Measurements from ENCODE around the gene CCDC85B. TPM values are rescaled to one million over a fixed set of nuclear protein-coding genes. Genes with fewer than 3 reads are reported as not detected.
A peak's percentile ranks its signal among the peaks of the same experiment; 100 is the strongest.

CCDC85B gene
- total and polyA plus RNA-seq, 2 experiments from 2014 or later, result 15.1 to 41.6 TPM

- WGBS (ENCODE audit: low lambda C conversion rate, missing lambda C conversion rate), result 95% methylated on average over 8 of the region's 12 CpGs
- no peaks in the 10 kb centered on the region for H3K36me3 ChIP-seq (replicated peaks; ENCODE audit: insufficient read depth, low read depth)
- H3K27ac ChIP-seq, result no peak overlapping the region
- H3K9me3 ChIP-seq (ENCODE audit: low read depth), result no peaks in the 10 kb centered on the region
- H3K9me2 ChIP-seq (replicated peaks; ENCODE audit: insufficient read depth), result no peaks in the 10 kb centered on the region
- no peak for TF ChIP-seq EZH2phosphoT487 (IDR thresholded peaks at IDR 0.05; ENCODE audit: low read depth, severe bottlenecking, unreplicated experiment)
- no peak for TF ChIP-seq CTCF (IDR thresholded peaks at IDR 0.05; ENCODE audit: poor library complexity)
- no peak for TF ChIP-seq EZH2 (IDR thresholded peaks at IDR 0.05; ENCODE audit: borderline replicate concordance)
- no peak overlapping the region for H3K4me3 ChIP-seq
- H4K20me1 ChIP-seq (ENCODE audit: insufficient read depth, poor library complexity, severe bottlenecking), result no peaks in the 10 kb centered on the region
- DNase-seq (ENCODE audit: low spot score), result no peak
- H3K27me3 ChIP-seq, result no peaks in the 10 kb centered on the region
- peaks cover 28% of the 10 kb centered on the region for H3K4me1 ChIP-seq (ENCODE audit: insufficient read depth)
- peaks cover 32% of the 10 kb centered on the region for H3K79me2 ChIP-seq
- no peak overlapping the region for H2AFZ ChIP-seq
- H3K4me2 ChIP-seq, result peak overlapping the region; percentile 89
Measured at GRCh38 chr11:65921033-65921555, 30.6 kb downstream of the CCDC85B start.

GRCh38 chr11:65921876-65922275 is 31.4 kb downstream of the CCDC85B start:
- no peaks in the 10 kb centered on the region for H3K9me3 ChIP-seq (ENCODE audit: low read depth)
- H3K27me3 ChIP-seq, result no peaks in the 10 kb centered on the region
- peaks cover 20% of the 10 kb centered on the region for H3K4me1 ChIP-seq (ENCODE audit: insufficient read depth)
- no peak for TF ChIP-seq EZH2 (IDR thresholded peaks at IDR 0.05; ENCODE audit: borderline replicate concordance)
- no peak for TF ChIP-seq CTCF (IDR thresholded peaks at IDR 0.05; ENCODE audit: poor library complexity)
- TF ChIP-seq EZH2phosphoT487 (IDR thresholded peaks at IDR 0.05; ENCODE audit: low read depth, severe bottlenecking, unreplicated experiment), result no peak
- H3K36me3 ChIP-seq (replicated peaks; ENCODE audit: insufficient read depth, low read depth), result no peaks in the 10 kb centered on the region
- peaks cover 29% of the 10 kb centered on the region for H3K79me2 ChIP-seq
- 97% methylated on average over 10 of the region's 10 CpGs for WGBS (ENCODE audit: low lambda C conversion rate, missing lambda C conversion rate)
- no peak overlapping the region for H3K4me3 ChIP-seq
- H3K27ac ChIP-seq, result no peak overlapping the region
- H2AFZ ChIP-seq, result no peak overlapping the region
- H3K4me2 ChIP-seq, result no peak overlapping the region
- no peak for DNase-seq (ENCODE audit: low spot score)
- H4K20me1 ChIP-seq (ENCODE audit: insufficient read depth, poor library complexity, severe bottlenecking), result no peaks in the 10 kb centered on the region
- no peaks in the 10 kb centered on the region for H3K9me2 ChIP-seq (replicated peaks; ENCODE audit: insufficient read depth)

- H3K4me3 ChIP-seq, result no peak overlapping the region
- H3K9me2 ChIP-seq (replicated peaks; ENCODE audit: insufficient read depth), result no peaks in the 10 kb centered on the region
- no peak for DNase-seq (ENCODE audit: low spot score)
- TF ChIP-seq EZH2 (IDR thresholded peaks at IDR 0.05; ENCODE audit: borderline replicate concordance) (no peak), CTCF (IDR thresholded peaks at IDR 0.05; ENCODE audit: poor library complexity) (no peak), EZH2phosphoT487 (IDR thresholded peaks at IDR 0.05; ENCODE audit: low read depth, severe bottlenecking, unreplicated experiment) (no peak)
- peaks cover 17% of the 10 kb centered on the region for H3K4me1 ChIP-seq (ENCODE audit: insufficient read depth)
- H4K20me1 ChIP-seq (ENCODE audit: insufficient read depth, poor library complexity, severe bottlenecking), result no peaks in the 10 kb centered on the region
- H2AFZ ChIP-seq, result no peak overlapping the region
- no peaks in the 10 kb centered on the region for H3K36me3 ChIP-seq (replicated peaks; ENCODE audit: insufficient read depth, low read depth)
- no peaks in the 10 kb centered on the region for H3K27me3 ChIP-seq
- no peak overlapping the region for H3K27ac ChIP-seq
- WGBS (ENCODE audit: low lambda C conversion rate, missing lambda C conversion rate), result 96% methylated on average over 3 of the region's 3 CpGs
- peaks cover 22% of the 10 kb centered on the region for H3K79me2 ChIP-seq
- H3K4me2 ChIP-seq, result no peak overlapping the region
- no peaks in the 10 kb centered on the region for H3K9me3 ChIP-seq (ENCODE audit: low read depth)
Measured at GRCh38 chr11:65922565-65922964, 32.1 kb downstream of the CCDC85B start.
